MM.1S (cell line): Measurements from ENCODE around the gene LTO1.

Source experiments
- EZH2 ChIP-seq: fragments of 300-600 bp; sonication (generic); optimal IDR thresholded peaks from 2 replicates; pipeline ENCODE3; 2017; ENCODE audit warnings: low read depth, mild to moderate bottlenecking, antibody characterized with exemption, low read length, mixed read lengths
- EZH2phosphoT487 ChIP-seq: fragments of 300-600 bp; sonication (generic); IDR thresholded peaks from 2 replicates; pipeline ENCODE4 v1.6.1; 2018; ENCODE audit warnings: antibody characterized with exemption, low read length
- TF ChIP-seq, protein P1 (sequence below): fragments of 300-600 bp; sonication (generic); IDR thresholded peaks from 2 replicates; pipeline ENCODE4 v1.5.1; 2016; ENCODE audit warnings: antibody characterized with exemption, low read length, mixed read lengths

DNA sequence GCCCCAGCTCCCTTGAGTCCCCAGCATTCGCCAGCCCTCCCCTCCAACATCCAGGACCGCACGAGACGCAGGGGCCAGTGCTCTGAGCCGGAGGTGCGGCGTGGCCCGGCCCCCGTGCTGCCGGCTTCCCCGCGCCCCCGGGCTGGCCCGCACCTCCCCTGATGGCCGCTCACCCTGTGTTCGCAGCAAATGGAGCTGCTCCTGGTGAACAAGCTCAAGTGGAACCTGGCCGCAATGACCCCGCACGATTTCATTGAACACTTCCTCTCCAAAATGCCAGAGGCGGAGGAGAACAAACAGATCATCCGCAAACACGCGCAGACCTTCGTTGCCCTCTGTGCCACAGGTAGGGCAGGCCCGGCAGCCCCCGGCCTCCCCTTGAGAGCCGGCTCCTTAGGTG is 31.5 kb downstream of the LTO1 start:
- TF ChIP-seq, protein P1, sequence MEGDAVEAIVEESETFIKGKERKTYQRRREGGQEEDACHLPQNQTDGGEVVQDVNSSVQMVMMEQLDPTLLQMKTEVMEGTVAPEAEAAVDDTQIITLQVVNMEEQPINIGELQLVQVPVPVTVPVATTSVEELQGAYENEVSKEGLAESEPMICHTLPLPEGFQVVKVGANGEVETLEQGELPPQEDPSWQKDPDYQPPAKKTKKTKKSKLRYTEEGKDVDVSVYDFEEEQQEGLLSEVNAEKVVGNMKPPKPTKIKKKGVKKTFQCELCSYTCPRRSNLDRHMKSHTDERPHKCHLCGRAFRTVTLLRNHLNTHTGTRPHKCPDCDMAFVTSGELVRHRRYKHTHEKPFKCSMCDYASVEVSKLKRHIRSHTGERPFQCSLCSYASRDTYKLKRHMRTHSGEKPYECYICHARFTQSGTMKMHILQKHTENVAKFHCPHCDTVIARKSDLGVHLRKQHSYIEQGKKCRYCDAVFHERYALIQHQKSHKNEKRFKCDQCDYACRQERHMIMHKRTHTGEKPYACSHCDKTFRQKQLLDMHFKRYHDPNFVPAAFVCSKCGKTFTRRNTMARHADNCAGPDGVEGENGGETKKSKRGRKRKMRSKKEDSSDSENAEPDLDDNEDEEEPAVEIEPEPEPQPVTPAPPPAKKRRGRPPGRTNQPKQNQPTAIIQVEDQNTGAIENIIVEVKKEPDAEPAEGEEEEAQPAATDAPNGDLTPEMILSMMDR, result no peak
- TF ChIP-seq EZH2, result no peak
- no peak for TF ChIP-seq EZH2phosphoT487
